Measurements from ENCODE around the gene KIAA1217.

DNA sequence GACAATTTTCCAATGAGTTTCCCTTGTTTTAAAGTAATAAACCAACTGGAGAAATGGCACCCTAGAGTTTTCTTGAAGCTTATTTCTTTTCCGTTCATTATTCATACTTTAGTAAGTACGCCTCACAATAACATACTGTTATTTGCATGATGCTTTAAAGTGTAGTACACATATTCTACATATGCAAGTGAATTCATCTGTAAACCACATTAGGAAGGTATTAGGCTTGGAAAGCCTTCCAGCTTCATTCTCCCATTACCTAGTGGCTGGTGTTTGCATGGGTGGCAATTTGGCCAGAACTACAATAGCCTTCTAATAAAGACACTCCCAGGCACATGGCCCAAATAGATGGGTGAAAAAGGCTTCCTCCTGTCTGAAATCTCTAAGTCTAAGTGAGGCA, 45.5 kb upstream of the KIAA1217 start:
- no peak for TF ChIP-seq POLR2A (IDR thresholded peaks at IDR 0.05; ENCODE audit: low read depth, low read length)
- TF ChIP-seq, protein P1, sequence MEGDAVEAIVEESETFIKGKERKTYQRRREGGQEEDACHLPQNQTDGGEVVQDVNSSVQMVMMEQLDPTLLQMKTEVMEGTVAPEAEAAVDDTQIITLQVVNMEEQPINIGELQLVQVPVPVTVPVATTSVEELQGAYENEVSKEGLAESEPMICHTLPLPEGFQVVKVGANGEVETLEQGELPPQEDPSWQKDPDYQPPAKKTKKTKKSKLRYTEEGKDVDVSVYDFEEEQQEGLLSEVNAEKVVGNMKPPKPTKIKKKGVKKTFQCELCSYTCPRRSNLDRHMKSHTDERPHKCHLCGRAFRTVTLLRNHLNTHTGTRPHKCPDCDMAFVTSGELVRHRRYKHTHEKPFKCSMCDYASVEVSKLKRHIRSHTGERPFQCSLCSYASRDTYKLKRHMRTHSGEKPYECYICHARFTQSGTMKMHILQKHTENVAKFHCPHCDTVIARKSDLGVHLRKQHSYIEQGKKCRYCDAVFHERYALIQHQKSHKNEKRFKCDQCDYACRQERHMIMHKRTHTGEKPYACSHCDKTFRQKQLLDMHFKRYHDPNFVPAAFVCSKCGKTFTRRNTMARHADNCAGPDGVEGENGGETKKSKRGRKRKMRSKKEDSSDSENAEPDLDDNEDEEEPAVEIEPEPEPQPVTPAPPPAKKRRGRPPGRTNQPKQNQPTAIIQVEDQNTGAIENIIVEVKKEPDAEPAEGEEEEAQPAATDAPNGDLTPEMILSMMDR (conservative IDR thresholded peaks at IDR 0.05; ENCODE audit: low read depth, low read length): no peak
- no peak for TF ChIP-seq CEBPB (IDR thresholded peaks at IDR 0.05; ENCODE audit: low read depth, low read length)
- TF ChIP-seq CHD1 (IDR thresholded peaks at IDR 0.05; ENCODE audit: low read depth, low read length): no peak
- TF ChIP-seq MXI1 (IDR thresholded peaks at IDR 0.05; ENCODE audit: borderline replicate concordance, low read depth, low read length): no peak
- no peak for TF ChIP-seq SMC3 (IDR thresholded peaks at IDR 0.05; ENCODE audit: low read depth, low read length)
- TF ChIP-seq BHLHE40 (IDR thresholded peaks at IDR 0.05; ENCODE audit: low read depth, low read length): no peak
- no peak for TF ChIP-seq RFX5 (IDR thresholded peaks at IDR 0.05; ENCODE audit: low read depth, low read length)
- TF ChIP-seq RAD21 (IDR thresholded peaks at IDR 0.05; ENCODE audit: low read length): no peak
- no peak for TF ChIP-seq MAFK (IDR thresholded peaks at IDR 0.05; ENCODE audit: low read depth, low read length)
- no peak for TF ChIP-seq RCOR1 (IDR thresholded peaks at IDR 0.05; ENCODE audit: insufficient replicate concordance, low read length)
- no peak for TF ChIP-seq MAZ (IDR thresholded peaks at IDR 0.05; ENCODE audit: borderline replicate concordance, low read depth, low read length)
